Right lobe of liver (tissue), 4 donors: Measurements from ENCODE around the gene TEPSIN.

Source experiments
- POLR2A ChIP-seq: fragments of 450-650 bp; IDR thresholded peaks from one replicate; pipeline ENCODE4 v1.6.1; 2017; ENCODE audit warnings: antibody characterized with exemption, mild to moderate bottlenecking
- TF ChIP-seq, protein P1 (sequence below), 4 donors: fragments of 200-600 bp in 3 of 4; fragments of 450-650 bp in 1 of 4; IDR thresholded peaks; one replicate each; pipeline versions ENCODE4 v1.5.1 to v1.8.0; 2016 to 2022; ENCODE audit warnings: antibody characterized with exemption in 4 of 4, mild to moderate bottlenecking in 2 of 4
- donor health status: DM: no; HTN: no; CAD: no.
- donor health status: DM: no; HTN: no; CAD: no.
- donor health status: DM: no; HTN: yes; CAD: no.

DNA sequence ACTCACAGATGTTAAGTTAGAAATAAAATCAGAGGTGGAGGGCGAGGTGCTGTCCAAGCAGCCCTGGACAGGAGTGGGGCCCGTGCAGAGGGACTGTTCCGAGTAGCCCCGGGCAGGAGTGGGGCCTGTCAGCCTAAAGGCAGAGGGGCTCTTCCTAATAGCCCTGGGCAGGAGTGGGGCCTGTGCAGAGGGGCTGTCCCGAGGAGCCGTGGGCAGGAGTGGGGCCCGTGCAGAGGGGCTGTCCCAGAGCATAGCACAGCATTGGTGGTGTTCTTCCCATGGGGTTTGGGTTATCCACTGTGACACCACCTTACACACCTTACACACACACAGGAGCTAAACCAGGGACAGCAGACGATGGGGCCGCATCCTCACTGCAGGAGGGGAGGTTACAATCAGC, 26.5 kb downstream of the TEPSIN start:
- TF ChIP-seq, protein P1, sequence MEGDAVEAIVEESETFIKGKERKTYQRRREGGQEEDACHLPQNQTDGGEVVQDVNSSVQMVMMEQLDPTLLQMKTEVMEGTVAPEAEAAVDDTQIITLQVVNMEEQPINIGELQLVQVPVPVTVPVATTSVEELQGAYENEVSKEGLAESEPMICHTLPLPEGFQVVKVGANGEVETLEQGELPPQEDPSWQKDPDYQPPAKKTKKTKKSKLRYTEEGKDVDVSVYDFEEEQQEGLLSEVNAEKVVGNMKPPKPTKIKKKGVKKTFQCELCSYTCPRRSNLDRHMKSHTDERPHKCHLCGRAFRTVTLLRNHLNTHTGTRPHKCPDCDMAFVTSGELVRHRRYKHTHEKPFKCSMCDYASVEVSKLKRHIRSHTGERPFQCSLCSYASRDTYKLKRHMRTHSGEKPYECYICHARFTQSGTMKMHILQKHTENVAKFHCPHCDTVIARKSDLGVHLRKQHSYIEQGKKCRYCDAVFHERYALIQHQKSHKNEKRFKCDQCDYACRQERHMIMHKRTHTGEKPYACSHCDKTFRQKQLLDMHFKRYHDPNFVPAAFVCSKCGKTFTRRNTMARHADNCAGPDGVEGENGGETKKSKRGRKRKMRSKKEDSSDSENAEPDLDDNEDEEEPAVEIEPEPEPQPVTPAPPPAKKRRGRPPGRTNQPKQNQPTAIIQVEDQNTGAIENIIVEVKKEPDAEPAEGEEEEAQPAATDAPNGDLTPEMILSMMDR (IDR thresholded peaks at IDR 0.05): no peak
- TF ChIP-seq POLR2A: no peak
